Measurements from ENCODE around the gene UNCX.

- no peak for TF ChIP-seq CTCF (optimal IDR thresholded peaks at IDR 0.05 in 1 of 3, IDR thresholded peaks at IDR 0.05 in 1 of 3, conservative IDR thresholded peaks at IDR 0.05 in 1 of 3; ENCODE audit: extremely low read depth in 1 of 3, insufficient read depth in 2 of 3, low read length in 3 of 3)
- no peak for TF ChIP-seq EZH2 (IDR thresholded peaks at IDR 0.05; ENCODE audit: low read length)
Measured at GRCh38 chr7:1260244-1260635, 27.6 kb downstream of the UNCX start.

Measured in keratinocyte (primary cell).